Gastrocnemius medialis (tissue), 4 donors: ENCODE measurements around the gene ARPIN. TPM values are rescaled to one million over a fixed set of nuclear protein-coding genes. Genes with fewer than 3 reads are reported as not detected.

Source experiments
- ATAC-seq, 2 donors: fragments of 150-250 bp; one replicate each; pipeline ENCODE4 v1.9.1; 2016
- DNase-seq, 2 donors: peaks; one replicate each; pipeline ENCODE4 v3.0.0-alpha.2; 2019
- H3K27ac ChIP-seq, 4 donors: fragments of 200-600 bp; sonication (generic); 1 replicate in 1 of 4; 2 replicates in 3 of 4; pipeline ENCODE4 v1.5.1; 2016 to 2018; ENCODE audit warnings: mild to moderate bottlenecking in 2 of 4, moderate library complexity in 1 of 4
- H3K27me3 ChIP-seq, 3 donors: fragments of 200-600 bp; sonication (generic) in 2 of 3; 1 replicate in 1 of 3; 2 replicates in 2 of 3; pipeline versions ENCODE4 v1.5.1 to v1.6.0; 2016 to 2019; ENCODE audit warnings: mild to moderate bottlenecking in 1 of 3, moderate library complexity in 1 of 3
- H3K36me3 ChIP-seq, 2 donors: fragments of 200-600 bp; sonication (generic) in 1 of 2; one replicate each; pipeline ENCODE4 v1.5.1; 2017 to 2018
- H3K4me1 ChIP-seq, 2 donors: fragments of 200-600 bp; sonication (generic) in 1 of 2; one replicate each; pipeline ENCODE4 v1.5.1; 2016 to 2017; ENCODE audit warnings: mild to moderate bottlenecking in 2 of 2
- H3K4me3 ChIP-seq, 4 donors: fragments of 200-600 bp; sonication (generic) in 3 of 4; 1 replicate in 1 of 4; 2 replicates in 3 of 4; pipeline ENCODE4 v1.5.1; 2016 to 2019; ENCODE audit warnings: mild to moderate bottlenecking in 2 of 4
- H3K9me3 ChIP-seq, 3 donors: fragments of 200-600 bp; sonication (generic) in 2 of 3; 1 replicate in 1 of 3; 2 replicates in 2 of 3; pipeline ENCODE4 v1.5.1; 2016 to 2019
- CTCF ChIP-seq, 5 experiments: fragments of 450-650 bp in 3 of 5; fragments of 200-600 bp in 2 of 5; sonication (generic) in 2 of 5; IDR thresholded peaks in 4 of 5; conservative IDR thresholded peaks in 1 of 5; 1 replicate in 4 of 5; 2 replicates in 1 of 5; pipeline ENCODE4 v1.5.1; 2016 to 2019; ENCODE audit warnings: antibody characterized with exemption in 5 of 5, mild to moderate bottlenecking in 3 of 5, moderate library complexity in 3 of 5
- POLR2A ChIP-seq, 2 donors: fragments of 450-650 bp; IDR thresholded peaks; one replicate each; pipeline ENCODE4 v1.6.1; 2017; ENCODE audit warnings: antibody characterized with exemption in 2 of 2, mild to moderate bottlenecking in 2 of 2, moderate library complexity in 2 of 2
- in situ Hi-C, 4 donors: fragments of 200-750 bp; cut with MboI; loops; one replicate each; pipeline versions ENCODE4 v1.15.0 to v1.8.0; 2017; ENCODE audit warnings: low sequenced_read_pairs in 4 of 4
- intact Hi-C: fragments of 100-400 bp; cut with DNase I; formaldehyde crosslinking; loops from one replicate; pipeline ENCODE4 v1.15.1; 2023; ENCODE audit warnings: low total_unique reads
- microRNA-seq, 2 donors: library from miRNA; unstranded; fragments of <30 nt; microRNA quantifications; one replicate each; pipeline ENCODE4, GENCODE V29; 2016; ENCODE audit warnings: borderline replicate concordance in 2 of 2
- total RNA-seq, 4 donors: library from RNA; depleted of rRNA; stranded (reverse); fragments of >200 nt; gene quantifications; one replicate each; pipeline versions ENCODE4 v1.1.0 to v1.2.3, GENCODE V29; 2016

Gene ARPIN
- total RNA-seq, 4 donors from 2014 or later, result 4.8 to 10.9 (median 6.0) TPM

- peaks cover 3 to 19% of the 10 kb centered on the region in 2 donors for H3K4me1 ChIP-seq
- H3K27ac ChIP-seq, result peak overlapping the region in 2 of 4 donors; percentile 50 to 53
- no peaks in the 10 kb centered on the region for H3K27me3 ChIP-seq
- no peak overlapping the region for H3K4me3 ChIP-seq
- intact Hi-C loops, result no loop called here
- no peak for TF ChIP-seq POLR2A (IDR thresholded peaks at IDR 0.05)
- TF ChIP-seq CTCF (IDR thresholded peaks at IDR 0.05 in 4 of 5, conservative IDR thresholded peaks at IDR 0.05 in 1 of 5), result no peak
- H3K9me3 ChIP-seq, result no peaks in the 10 kb centered on the region
- H3K36me3 ChIP-seq, result no peaks in the 10 kb centered on the region
- in situ Hi-C loops, result no loop called here
- ATAC-seq (peak; percentile 93), DNase-seq (no peak)
Observed at GRCh38 chr15:89845305-89845893, 67.4 kb downstream of the ARPIN start.

Small RNAs within 50 kb of the gene (microRNA-seq; reads per million reads assigned to microRNA genes)
- gene MIR5009 (0 reads per million in 2 donors), gene MIR5094 (0 reads per million in 2 donors)

Other genes with a start within 250 kb of the ARPIN start
- 10 to 100 TPM in 1 of 4 donors, 1 to 10 TPM in 3; 1.8 to 17.9 (median 6.3) TPM for gene PLIN1, start 233.6 kb downstream of the ARPIN start, total RNA-seq
- 10 to 100 TPM; 10.0 to 46.4 (median 21.8) TPM for gene PEX11A, start 222.2 kb downstream of the ARPIN start, total RNA-seq
- gene WDR93, start 222.1 kb downstream of the ARPIN start, total RNA-seq, result not detected
- 10 to 100 TPM in 1 of 4 donors, 1 to 10 TPM in 3; 5.3 to 12.6 (median 6.1) TPM for gene MESP1, start 161.7 kb downstream of the ARPIN start, total RNA-seq
- gene MESP2, start 136.6 kb downstream of the ARPIN start, total RNA-seq, result not detected
- 1 to 10 TPM; 3.4 to 7.6 (median 5.1) TPM for gene ANPEP, start 98.1 kb downstream of the ARPIN start, total RNA-seq
- gene AP3S2, start 19.0 kb downstream of the ARPIN start, total RNA-seq, result 10 to 100 TPM; 48.4 to 82.6 (median 71.3) TPM
- 1 to 10 TPM; 2.6 to 5.4 (median 3.2) TPM for gene ZNF710, start 88.4 kb upstream of the ARPIN start, total RNA-seq
- 100 to 1,000 TPM; 349 to 547 (median 423) TPM for gene IDH2, start 189.5 kb upstream of the ARPIN start, total RNA-seq